IMR-90 (cell line): ENCODE results near the gene NUP205.

Experiments
- BHLHE40 ChIP-seq: fragments of 150-350 bp; IDR thresholded peaks from 2 replicates; pipeline ENCODE4 v1.6.1; 2016; ENCODE audit warnings: mild to moderate bottlenecking, low read depth, low read length
- MXI1 ChIP-seq: IDR thresholded peaks from 2 replicates; pipeline ENCODE4 v1.6.1; 2012; ENCODE audit warnings: low read depth, mild to moderate bottlenecking, low read length, moderate library complexity, borderline replicate concordance
- POLR2A ChIP-seq: IDR thresholded peaks from 2 replicates; pipeline ENCODE4 v1.6.1; 2012; ENCODE audit warnings: mild to moderate bottlenecking, low read depth, low read length
- RAD21 ChIP-seq: IDR thresholded peaks from 2 replicates; pipeline ENCODE4 v1.6.1; 2012; ENCODE audit warnings: low read length, improper control_type of control experiment
- RCOR1 ChIP-seq: IDR thresholded peaks from 2 replicates; pipeline ENCODE4 v1.6.1; 2012; ENCODE audit warnings: mild to moderate bottlenecking, low read length, improper control_type of control experiment; ENCODE audit not compliant: insufficient replicate concordance
- RFX5 ChIP-seq: IDR thresholded peaks from 2 replicates; pipeline ENCODE4 v1.8.0; 2012; ENCODE audit warnings: low read depth, mild to moderate bottlenecking, low read length, moderate library complexity
- SMC3 ChIP-seq: fragments of 150-350 bp; IDR thresholded peaks from 2 replicates; pipeline ENCODE4 v1.6.1; 2016; ENCODE audit warnings: low read depth, mild to moderate bottlenecking, antibody characterized with exemption, low read length, moderate library complexity
- TF ChIP-seq, protein P1 (sequence below): conservative IDR thresholded peaks from 2 replicates; pipeline ENCODE4 v1.5.1; 2012; ENCODE audit warnings: mild to moderate bottlenecking, low read depth, low read length, improper control_type of control experiment
- TF ChIP-seq, protein P2 (sequence below): fragments of 150-350 bp; IDR thresholded peaks from 2 replicates; pipeline ENCODE4 v1.6.1; 2017; ENCODE audit warnings: mild to moderate bottlenecking, antibody characterized with exemption, low read length, low read depth

DNA sequence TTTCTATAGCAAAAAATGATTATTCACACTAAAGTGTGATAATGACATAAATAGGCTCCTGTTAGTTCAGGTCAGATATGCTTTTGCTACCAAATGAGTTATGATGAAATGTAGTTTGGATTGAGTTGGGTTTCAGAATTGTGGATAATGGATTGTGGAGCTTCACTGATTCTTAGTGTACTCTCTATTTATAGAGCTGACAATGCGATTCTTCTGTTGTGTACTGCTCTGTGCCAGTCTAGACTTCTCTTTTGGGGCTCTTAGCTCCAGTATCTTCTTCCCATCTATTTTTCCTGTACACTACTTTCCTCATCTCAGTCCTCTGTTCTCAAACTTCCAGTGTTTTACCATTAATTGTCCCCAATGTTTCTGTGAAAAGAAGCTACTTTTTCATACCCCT, 112.1 kb downstream of the NUP205 start:
- TF ChIP-seq MXI1 (no peak), POLR2A (no peak), SMC3 (no peak), RFX5 (no peak), RCOR1 (no peak), RAD21 (no peak), BHLHE40 (no peak)
- TF ChIP-seq, protein P1, sequence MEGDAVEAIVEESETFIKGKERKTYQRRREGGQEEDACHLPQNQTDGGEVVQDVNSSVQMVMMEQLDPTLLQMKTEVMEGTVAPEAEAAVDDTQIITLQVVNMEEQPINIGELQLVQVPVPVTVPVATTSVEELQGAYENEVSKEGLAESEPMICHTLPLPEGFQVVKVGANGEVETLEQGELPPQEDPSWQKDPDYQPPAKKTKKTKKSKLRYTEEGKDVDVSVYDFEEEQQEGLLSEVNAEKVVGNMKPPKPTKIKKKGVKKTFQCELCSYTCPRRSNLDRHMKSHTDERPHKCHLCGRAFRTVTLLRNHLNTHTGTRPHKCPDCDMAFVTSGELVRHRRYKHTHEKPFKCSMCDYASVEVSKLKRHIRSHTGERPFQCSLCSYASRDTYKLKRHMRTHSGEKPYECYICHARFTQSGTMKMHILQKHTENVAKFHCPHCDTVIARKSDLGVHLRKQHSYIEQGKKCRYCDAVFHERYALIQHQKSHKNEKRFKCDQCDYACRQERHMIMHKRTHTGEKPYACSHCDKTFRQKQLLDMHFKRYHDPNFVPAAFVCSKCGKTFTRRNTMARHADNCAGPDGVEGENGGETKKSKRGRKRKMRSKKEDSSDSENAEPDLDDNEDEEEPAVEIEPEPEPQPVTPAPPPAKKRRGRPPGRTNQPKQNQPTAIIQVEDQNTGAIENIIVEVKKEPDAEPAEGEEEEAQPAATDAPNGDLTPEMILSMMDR: no peak
- TF ChIP-seq, protein P2, sequence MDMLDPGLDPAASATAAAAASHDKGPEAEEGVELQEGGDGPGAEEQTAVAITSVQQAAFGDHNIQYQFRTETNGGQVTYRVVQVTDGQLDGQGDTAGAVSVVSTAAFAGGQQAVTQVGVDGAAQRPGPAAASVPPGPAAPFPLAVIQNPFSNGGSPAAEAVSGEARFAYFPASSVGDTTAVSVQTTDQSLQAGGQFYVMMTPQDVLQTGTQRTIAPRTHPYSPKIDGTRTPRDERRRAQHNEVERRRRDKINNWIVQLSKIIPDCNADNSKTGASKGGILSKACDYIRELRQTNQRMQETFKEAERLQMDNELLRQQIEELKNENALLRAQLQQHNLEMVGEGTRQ: no peak
